ENCODE measurements around the gene OXGR1.

DNA sequence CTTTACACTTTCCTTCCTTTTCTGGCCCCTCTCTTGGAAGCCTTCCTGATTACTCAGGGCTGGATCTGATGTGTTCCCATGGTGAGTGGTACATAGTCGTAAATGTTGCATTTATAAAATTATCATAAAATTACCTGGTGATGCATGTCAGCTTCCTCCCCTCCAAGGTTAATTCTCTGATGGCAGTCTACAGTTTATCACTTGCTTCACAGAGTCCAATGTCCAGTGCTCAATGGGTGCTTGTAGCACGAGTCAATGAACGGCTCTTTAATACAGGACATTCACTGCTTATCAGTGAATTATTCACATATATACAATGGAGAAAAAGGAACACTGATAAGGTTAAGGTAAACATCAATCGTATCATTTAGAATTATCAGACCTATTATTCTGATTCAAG lies 27.0 kb upstream of the OXGR1 start:
- TF ChIP-seq, protein P1, sequence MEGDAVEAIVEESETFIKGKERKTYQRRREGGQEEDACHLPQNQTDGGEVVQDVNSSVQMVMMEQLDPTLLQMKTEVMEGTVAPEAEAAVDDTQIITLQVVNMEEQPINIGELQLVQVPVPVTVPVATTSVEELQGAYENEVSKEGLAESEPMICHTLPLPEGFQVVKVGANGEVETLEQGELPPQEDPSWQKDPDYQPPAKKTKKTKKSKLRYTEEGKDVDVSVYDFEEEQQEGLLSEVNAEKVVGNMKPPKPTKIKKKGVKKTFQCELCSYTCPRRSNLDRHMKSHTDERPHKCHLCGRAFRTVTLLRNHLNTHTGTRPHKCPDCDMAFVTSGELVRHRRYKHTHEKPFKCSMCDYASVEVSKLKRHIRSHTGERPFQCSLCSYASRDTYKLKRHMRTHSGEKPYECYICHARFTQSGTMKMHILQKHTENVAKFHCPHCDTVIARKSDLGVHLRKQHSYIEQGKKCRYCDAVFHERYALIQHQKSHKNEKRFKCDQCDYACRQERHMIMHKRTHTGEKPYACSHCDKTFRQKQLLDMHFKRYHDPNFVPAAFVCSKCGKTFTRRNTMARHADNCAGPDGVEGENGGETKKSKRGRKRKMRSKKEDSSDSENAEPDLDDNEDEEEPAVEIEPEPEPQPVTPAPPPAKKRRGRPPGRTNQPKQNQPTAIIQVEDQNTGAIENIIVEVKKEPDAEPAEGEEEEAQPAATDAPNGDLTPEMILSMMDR (IDR thresholded peaks at IDR 0.05; ENCODE audit: low read depth, low read length), result no peak
- TF ChIP-seq EZH2phosphoT487 (IDR thresholded peaks at IDR 0.05; ENCODE audit: low read depth), result no peak

All from OCI-LY3 (cell line).